A549 (cell line): ENCODE results near the gene PPM1H.

Source experiments
- CTCF ChIP-seq: fragments of >200 bp; sonication (Bioruptor Twin); formaldehyde crosslinking; IDR thresholded peaks from 3 replicates; pipeline ENCODE4 v1.5.1; 2016
- NFE2L2 ChIP-seq: fragments of 150-350 bp; conservative IDR thresholded peaks from 2 replicates; pipeline ENCODE4 v1.6.1; 2014; ENCODE audit warnings: low read length
- POLR2A ChIP-seq: IDR thresholded peaks from 2 replicates; pipeline ENCODE4 v1.6.1; 2012; ENCODE audit warnings: mild to moderate bottlenecking, low read length

- TF ChIP-seq NFE2L2, result no peak
- TF ChIP-seq POLR2A, result no peak
- no peak for TF ChIP-seq CTCF
Measured at GRCh38 chr12:62808166-62808879, 126.6 kb downstream of the PPM1H start.
